GM18519 (cell line): ENCODE measurements around the gene LGALS3BP.

Experiments used
- ATAC-seq: cut with Tn5 transposase; IDR thresholded peaks from one replicate; pipeline ENCODE4 v1.9.1; 2021; ENCODE audit warnings: mild to moderate bottlenecking, moderate library complexity; ENCODE audit not compliant: unreplicated experiment, low FRiP score

Gene LGALS3BP

DNA sequence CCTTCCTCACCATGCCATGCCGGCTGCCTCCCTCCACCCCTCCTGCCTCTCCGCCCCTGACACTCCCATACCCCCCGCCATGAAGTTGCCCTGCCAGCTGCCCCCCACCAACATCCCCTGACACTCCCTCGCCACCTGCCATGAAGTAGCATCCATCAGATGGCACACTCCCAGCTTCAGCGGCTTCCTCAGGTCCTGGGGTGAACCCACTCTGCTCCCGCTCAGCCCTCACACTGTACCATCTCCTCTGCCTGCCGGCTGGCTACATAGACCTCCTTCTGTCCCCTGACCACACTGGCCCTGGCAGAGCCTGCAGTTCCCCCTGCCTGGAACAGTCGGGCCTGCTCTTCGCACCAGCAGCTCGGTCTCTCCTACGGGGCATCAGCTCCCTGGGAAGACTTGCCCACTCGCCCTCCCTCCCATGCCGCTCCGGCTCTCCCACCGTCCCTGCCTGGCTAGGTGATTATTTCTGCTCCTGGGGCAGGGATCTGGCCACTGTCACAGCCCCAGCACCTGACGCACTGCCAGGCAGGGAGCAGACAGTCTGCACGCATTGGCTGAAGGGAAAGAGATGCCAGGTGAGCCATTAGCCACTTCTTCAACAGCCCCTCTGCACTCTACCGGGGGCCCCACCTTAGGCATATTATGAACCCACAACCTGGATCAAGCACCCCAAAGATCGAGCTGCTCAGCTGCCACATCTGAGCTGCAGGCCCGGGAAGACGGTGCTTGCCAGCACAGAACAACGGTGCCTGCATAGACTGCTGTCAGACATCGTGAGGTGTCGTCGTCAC is 20.9 kb upstream of the LGALS3BP start:
- ATAC-seq: no peak

DNA sequence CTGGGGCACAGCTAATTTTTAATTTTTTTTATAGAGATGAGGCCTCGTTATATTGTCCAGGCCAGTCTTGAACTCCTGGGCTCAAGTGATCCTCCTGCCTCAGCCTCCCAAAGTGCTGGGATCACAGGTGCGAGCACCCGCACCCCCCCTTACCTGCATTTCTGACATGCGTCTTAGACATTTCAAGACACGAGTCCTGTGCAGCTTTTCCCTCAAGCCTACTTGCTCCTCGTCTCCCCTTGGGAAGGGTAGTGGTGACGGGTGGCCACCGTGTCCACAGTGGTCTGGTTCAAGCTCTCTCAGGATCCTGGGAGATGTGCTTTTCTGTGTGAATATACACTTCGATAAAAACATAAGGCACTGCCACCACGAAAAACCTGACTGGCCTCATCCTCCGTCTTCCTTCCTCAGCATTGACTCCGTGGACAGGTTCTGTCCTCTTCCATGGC is 20.2 kb upstream of the LGALS3BP start:
- ATAC-seq: no peak

DNA sequence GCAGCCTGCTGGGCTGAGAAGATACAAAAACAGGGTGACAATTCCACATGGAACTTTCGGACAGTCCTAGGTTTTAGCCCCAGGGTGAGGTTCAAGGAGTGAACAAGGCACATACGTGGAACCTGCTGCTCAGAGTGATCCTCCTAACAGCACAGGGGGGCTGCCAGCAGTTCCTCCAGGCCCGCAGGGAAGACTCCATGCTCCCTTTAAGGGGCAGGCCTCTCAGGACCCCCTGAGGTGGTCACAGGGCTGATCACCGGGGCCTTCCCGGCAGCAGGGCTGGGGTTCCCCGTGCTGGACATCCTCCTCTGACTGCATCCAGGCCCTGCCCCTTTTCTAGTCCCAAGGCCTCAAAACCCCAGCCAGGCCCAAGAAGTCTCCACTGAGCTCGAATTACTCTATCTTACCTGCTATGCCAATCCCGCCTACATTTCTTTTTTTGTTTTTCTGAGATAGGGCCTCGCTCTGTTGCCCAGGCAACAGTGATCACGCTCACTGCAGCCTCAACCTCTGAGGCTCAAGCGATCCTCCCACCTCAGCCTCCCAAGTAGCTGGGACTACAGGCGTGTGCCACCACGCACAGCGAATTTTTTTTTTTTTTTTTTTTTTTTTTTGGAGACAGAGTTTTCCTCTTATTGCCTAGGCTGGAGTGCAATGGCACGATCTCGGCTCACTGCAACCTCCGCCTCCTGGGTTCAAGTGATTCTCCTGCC is 19.5 kb upstream of the LGALS3BP start:
- ATAC-seq: no peak

DNA sequence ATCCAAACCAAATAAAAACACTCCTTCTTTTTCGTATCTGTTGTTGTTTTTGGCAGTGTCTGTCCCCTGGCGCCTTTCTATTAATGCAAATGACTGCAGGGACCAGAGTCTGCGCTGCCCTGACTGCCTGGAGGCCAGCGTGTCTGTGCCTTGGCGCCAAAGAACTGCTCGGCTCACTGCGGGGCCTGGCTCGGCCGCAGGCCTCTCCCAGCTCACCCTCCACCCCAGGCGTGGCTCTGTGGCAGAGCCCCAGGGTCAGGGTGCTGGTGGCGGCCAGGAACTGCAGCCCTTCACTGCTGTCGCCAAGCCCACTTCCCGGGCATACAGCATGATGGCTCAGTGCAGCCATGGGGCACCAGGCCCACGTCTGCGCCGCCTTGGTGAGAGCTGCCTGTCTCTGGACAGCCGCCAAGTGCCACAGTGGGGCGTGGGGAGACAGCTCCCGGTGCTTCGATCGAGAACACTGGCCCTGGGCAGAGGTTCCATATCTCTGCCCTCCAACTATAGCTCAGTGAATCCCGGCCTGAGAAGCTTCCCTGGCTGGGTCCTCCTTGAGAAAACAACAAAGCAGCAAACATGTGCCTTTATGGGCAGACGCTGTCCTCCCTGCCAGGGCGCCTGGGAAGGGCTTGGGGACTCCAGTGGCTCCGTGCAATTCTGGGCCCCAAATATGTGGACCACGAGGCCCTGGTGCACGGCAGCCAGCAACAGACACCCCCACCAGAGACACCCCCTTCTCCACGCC is 18.8 kb upstream of the LGALS3BP start:
- ATAC-seq: no peak

DNA sequence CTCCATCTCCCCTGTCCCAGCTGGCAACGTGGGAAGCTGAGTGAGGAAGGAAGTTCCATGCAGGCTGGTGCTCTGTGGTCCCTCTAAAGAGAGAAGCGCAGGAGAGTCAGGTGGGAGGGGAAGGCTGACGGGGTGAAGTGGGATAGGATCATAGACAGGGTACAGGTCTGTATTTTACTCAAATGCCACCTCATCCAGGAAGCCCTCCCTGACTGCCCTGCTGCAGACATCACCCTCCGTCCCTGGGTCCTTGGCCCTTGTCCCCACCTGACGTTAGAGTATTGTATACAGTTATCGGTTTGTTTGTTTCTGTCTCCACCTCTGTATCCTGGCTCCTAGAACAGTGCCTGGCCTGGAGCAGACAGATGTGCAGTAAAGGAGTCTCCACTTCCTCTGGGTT is 18.2 kb upstream of the LGALS3BP start:
- no peak for ATAC-seq

DNA sequence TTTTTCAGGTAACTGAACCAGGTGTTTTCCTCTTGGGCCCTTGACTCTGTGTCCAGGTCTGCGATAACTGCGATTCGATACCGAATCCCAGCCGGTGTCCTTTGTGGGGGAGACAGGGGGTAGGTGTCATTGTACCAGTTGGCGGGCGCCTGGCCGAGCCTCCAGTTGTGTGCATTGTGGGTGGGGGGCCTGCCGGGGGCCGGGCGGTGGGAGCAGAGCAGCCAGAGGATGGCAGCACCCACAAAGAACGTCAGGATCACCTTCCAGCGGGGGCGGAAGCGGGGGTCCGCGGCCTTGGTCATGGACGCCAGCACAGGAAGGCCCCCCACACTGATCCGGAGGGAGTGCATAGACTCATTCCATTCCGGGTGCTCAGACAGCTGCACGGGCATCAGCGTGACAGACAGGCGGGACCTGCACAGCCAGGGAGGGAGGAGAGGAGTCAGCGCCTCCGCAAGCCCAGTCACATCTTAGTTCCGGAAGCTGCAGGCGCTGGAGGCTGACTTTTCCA is 17.6 kb upstream of the LGALS3BP start:
- no peak for ATAC-seq

DNA sequence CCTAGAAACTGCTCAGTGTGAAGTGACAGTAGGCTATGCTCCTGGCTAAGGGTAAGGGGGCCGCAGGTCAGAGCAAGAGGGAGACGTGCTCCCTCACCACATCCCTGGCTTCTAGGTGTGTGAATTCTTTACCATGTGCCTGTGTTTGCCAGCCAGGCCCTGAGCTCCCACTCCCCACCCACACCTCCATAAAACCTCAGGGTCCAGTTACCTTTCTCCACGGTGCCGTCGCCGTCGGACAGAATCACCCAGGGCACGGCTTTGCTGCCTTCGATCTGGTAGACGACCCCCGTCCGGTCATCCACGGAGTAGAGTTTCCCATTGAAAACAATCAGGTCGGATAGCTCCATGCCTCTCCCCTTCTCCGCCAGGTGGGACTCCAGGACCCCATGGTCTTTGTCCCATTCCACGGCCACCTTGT is 17.1 kb upstream of the LGALS3BP start:
- no peak for ATAC-seq

DNA sequence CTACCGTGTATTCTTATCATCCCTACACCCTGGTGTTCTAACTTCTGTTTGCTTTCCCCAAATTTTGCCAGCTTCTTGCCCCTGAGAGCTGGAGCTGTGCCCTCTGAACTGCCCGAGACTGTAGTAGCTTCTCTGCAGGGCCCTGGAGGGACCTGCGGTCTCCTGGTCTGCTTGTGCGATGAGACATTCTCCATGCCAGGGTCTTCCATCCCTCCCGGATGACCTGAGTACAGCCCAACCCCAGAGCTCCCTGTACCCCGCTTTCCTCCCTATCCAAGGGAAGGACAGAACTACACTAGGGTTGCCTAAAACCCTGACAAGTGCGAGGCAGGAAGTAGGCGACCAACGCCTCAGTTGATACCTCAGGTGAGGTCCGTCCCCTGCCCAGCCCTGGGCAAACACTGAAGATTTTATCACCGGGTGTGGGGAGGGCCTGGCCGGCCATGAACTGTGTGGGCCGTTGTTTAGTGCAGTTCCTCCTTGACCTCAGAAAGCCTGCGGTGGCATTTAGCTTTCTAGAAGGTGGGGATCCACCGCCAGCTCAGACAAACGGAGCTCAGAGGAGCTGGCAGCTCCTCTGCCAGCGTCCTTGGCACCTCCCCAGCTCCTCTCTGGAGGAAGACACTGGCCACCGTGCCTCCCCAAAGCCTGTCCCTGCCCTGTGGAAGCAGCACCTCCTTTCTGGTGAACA is 16.2 kb upstream of the LGALS3BP start:
- ATAC-seq: no peak

DNA sequence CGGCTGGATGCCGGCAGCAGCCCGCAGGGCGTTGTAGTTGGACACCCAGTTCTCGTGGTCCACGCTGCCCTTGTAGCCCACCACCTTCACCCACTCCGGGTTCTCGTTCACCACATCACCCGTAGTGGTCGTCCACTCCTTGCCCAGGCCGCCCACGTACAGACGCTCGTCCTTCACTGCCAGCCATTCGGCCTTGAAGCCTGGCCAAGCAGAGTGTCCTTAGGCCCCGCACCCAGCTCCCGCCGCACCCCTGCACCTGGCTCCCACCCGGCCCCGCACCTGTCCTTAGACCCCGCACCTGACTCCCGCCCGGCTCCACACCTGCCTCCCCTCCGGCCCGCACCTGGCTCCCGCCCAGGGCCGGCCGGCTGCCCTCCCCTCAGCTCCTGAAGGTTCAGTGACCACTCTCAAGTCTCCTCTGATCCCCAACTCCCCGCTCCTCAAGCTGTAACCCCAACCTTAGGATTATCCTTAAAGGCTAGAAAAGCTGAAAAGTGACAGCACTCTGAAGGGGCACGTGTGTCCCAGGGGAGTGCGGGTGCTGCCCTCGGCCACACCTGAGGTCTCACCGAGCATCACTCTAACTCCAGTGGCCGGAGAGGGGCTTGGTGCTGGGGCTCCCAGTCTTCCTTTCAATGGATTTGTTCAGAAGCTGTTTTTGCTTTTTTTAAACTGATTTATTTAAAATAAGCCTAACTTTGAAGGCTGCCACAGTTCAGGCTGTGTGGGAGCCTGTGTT is 15.5 kb upstream of the LGALS3BP start:
- ATAC-seq: no peak

DNA sequence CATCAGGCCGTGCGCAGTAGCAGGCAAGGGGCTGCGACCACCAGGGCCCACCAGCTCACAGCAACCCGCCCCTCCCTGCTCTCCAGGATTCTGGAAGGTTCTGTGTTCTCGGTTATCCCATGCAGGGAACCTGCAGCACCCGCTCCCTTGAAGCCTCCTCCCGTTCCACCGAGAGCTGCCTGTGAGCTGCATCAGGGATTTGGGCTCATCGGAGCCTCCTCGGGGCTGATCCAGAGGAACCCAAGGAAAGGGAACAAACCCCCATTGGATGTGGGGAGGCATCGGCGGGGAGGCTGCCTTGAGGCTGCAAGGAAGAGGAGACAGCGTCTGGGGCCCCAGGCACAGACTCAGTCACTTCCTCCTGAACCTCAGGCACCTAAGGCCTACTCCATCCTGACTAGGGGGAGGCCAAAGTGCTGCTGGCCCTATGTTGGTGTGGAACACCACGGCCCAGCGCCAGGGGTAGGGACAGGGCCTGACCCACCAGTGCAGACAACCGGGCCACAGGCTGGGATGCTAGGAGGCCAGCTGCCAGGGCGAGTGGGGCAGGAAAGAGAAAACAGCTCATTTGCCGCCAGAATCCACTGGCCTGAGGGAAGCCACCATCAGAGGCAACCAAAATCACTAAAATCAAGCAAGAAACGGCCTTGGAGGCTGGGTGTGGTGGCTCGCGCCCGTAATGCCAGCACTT is 14.4 kb upstream of the LGALS3BP start:
- ATAC-seq: no peak

DNA sequence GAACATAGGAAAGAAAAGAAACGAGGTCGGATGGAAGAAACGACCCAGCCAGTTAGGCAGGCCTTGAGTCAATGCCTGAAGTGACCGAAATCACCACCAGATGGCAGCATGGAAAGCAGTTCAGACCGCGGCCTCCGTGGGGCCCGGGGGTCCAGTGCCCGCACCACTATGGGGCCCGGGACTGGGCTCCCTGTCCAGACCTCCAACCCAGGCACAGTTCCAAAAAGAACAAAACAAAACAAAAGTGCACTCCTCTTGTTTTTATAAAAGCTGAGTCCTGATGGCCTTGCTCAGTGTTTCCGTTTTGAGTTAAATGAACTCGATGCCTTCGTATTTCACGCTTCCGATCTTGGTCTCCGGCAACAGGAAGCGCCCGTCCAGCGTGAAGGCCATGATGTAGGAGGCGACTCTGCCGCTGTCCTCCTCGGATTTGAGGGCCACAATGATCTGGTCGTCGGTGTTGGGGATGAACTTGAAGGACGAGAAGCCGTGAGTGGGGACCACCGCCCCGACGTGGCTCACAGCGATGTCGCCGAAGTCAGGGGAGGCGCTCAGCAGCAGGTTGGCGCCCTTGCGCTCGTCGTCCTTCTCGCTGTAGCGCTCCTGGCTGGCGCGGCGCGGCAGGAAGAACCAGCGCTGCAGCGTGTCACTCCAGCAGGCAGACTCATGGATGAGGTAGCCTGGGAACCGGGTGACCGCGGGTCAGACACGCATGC is 13.7 kb upstream of the LGALS3BP start:
- ATAC-seq: no peak

DNA sequence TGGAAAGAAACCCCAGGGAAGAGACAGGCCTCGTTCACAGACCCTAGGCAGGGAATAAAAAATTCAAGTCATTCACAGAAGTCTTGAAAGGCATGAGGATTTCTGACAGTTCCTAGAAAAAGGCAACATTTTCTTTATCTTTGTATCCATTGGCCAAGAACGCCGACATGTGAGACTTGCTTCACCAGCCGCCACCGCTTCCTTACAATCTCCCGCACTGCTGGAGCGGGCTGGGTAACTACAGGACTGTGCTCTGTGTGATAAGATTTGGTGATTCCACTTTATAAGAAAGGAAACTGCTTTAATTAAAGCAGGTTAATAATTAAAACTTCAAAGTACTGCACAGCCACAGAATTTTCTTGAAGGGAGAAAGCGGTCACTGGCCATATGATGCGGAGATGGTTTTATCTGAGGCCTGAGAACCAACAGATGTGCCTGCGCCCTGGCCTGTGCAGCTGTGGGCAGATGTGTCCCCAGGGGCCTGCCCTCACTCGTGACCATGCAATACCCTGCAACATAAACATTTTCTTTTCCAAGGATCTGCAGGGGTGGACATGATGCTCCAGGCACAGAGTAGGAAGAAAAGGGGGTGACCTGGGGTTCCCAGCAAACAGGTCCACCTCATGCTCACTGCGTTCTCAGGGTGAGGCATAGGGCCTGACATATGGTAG is 13.0 kb upstream of the LGALS3BP start:
- ATAC-seq: no peak

DNA sequence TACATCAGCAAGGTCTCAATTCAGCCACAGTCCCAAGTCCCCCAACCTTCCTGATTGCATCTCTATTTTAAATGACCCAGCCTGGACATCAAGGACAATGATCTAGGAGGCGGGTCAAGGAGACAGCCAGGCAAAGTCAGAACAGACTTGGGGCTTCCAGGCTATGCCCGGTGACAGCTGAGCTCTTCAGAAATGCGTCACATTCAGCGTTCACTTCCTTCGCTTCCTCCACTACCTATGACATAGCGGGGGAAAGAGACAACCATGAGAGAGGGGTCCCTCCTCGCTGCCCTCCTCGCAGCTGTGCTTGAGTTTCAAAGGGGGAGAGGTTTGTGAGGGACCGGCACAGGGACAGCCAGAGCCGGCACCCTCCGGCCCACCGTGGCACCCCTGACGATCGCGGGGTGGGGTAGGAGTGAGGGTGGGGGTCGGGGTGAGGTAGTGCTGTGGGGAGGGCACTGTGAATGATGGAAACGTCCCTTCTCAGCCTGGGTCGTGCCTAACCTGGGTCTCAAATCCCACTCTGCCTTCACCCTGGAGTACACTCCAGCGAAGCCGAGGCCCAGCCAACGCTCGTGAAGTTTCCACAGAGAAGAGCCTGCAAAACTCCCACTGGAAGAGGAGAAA is 12.3 kb upstream of the LGALS3BP start:
- ATAC-seq: no peak

DNA sequence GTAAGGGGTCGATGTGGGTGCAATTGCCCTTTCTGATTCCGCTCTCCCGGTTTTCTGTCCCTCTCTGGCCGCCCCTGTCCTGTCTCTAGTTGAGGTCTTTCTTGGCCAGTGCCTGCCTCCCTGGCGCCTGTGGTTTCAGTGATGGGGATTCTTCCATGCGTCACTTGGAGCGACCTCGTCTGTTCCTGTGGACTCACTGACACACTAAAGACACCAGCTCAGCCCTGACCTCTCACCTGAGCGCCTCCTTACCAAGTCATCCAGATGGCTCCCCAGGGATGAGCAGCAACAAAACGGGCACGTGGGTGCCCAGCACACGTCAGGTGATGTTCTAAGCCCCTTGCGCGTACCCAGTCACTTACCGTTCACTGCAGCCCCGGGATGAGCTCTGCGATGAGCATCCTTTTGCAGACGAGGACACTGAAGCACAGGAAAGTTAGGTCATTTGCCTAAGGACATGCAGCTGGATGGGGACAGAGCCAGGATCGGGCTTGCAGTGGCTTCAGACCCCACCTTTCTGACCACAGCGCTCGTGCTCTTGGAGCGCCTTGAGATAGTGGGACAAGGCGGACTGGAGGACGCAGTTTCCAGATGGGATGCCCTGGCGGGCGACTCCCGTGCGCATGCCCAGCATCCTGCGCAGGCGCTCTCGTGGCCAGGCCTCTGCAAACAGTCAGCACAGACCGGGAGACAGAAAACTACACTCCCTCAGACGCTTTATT is 11.5 kb upstream of the LGALS3BP start:
- ATAC-seq: no peak

DNA sequence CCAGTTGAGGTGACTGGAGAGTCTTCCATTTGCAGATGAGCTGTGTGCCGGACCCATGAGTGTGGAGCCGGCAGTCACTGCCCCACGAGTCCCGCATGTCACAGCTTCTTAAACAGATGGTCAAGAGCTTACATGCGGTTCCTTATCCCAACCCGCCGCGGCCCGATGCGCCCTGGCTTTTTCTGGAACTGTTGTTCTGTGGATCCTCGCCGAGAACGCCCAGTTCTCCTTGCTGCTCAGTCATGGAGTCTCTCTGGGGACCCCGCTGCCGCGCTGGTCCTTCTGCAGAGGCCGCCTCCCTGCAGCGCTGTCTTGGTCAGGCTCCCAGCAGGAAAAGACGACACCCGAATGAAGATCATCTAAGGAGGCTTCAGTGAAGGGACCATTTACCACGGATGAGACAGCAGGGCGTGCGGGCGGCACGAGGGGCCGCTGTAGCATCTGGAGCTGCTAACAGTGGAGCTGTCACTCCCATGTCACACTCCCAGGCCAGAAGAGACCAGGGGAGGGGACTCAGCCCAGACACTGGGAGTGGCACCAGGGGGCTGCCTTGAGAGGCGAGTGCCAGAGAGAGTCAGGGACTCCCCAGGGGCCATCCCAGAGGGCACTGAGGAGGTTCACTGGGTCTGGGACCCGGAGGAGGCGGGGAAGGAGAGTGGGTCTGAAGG is 10.8 kb upstream of the LGALS3BP start:
- no peak for ATAC-seq

DNA sequence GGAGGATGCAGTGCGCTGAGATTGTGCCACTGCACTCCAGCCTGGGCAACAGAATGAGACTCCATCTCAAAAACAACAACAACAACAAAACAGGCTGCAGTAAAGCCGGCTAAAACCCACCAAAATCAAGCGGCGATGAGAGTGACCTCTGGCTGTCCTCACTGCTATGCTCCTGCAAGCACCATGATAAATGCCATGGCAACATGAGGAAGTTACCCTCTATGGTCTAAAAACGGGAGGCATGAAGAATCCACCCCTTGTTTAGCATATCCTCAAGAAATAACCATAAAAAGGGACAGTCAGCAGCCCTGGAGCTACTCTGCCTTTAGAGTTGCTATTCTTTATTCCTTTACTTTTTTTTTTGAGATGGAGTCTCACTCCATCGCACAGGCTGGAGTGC is 8.4 kb upstream of the LGALS3BP start:
- no peak for ATAC-seq
